ENCODE measurements around the gene AHNAK.

GRCh38 chr11:62419314-62419929 is 127.2 kb downstream of the AHNAK start:
- TF ChIP-seq POLR2AphosphoS5 (IDR thresholded peaks at IDR 0.05; ENCODE audit: low read depth) = no peak
- TF ChIP-seq, protein P1, sequence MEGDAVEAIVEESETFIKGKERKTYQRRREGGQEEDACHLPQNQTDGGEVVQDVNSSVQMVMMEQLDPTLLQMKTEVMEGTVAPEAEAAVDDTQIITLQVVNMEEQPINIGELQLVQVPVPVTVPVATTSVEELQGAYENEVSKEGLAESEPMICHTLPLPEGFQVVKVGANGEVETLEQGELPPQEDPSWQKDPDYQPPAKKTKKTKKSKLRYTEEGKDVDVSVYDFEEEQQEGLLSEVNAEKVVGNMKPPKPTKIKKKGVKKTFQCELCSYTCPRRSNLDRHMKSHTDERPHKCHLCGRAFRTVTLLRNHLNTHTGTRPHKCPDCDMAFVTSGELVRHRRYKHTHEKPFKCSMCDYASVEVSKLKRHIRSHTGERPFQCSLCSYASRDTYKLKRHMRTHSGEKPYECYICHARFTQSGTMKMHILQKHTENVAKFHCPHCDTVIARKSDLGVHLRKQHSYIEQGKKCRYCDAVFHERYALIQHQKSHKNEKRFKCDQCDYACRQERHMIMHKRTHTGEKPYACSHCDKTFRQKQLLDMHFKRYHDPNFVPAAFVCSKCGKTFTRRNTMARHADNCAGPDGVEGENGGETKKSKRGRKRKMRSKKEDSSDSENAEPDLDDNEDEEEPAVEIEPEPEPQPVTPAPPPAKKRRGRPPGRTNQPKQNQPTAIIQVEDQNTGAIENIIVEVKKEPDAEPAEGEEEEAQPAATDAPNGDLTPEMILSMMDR (IDR thresholded peaks at IDR 0.05; ENCODE audit: insufficient read depth, low read length) = no peak
- no peak for TF ChIP-seq GABPA (IDR thresholded peaks at IDR 0.05; ENCODE audit: low read depth)
